ENCODE measurements around the gene DERL3. TPM values are rescaled to one million over a fixed set of nuclear protein-coding genes. Genes with fewer than 3 reads are reported as not detected.

Gene DERL3
- total RNA-seq, 1 experiment from 2014 or later: 1.0 TPM

- Histone ChIP-seq H3K4me3 (ENCODE audit: low read depth in 2 of 2, low read length in 2 of 2) (no peak overlapping the region), H3K9me3 (ENCODE audit: control insufficient read depth, insufficient read depth, low read depth, low read length) (no peaks in the 10 kb centered on the region), H3K4me1 (ENCODE audit: control insufficient read depth, insufficient read depth, low read length) (no peaks in the 10 kb centered on the region), H3K27me3 (ENCODE audit: control insufficient read depth, insufficient read depth, low read length) (no peaks in the 10 kb centered on the region), H3K27ac (ENCODE audit: low read length) (no peak overlapping the region), H3K36me3 (ENCODE audit: control insufficient read depth, insufficient read depth, low read length) (no peaks in the 10 kb centered on the region)
- no TSS peak for BruUV-seq (replicated peaks)
- POLR2A ChIA-PET: interaction anchor here (0.6 kb wide), 1 partner anchor 25 kb away, joined by 6 read pairs; no protein-coding TSS in a partner anchor
- in situ Hi-C loops (cut with HindIII; ENCODE audit: low pct_unique_long_range_greater_than_20kb, low sequenced_read_pairs): no loop called here
- TF ChIP-seq TCF7L2 (IDR thresholded peaks at IDR 0.05; ENCODE audit: low read depth, low read length) (no peak), REST (IDR thresholded peaks at IDR 0.05; ENCODE audit: insufficient read depth in 1 of 2, low read depth in 2 of 2, low read length in 1 of 2) (no peak), CTCF (IDR thresholded peaks at IDR 0.05) (no peak)
- DNase-seq (ENCODE audit: low read depth, low spot score) (no peak), ATAC-seq (no peak)
- CTCF ChIA-PET: no interaction called here
- intact Hi-C loops (cut with micrococcal nuclease; ENCODE audit: unreplicated experiment): no loop called here
Measured at GRCh38 chr22:23791738-23792645, 46.8 kb downstream of the DERL3 start.

- CTCF ChIA-PET: no interaction called here
- Histone ChIP-seq H3K27ac (ENCODE audit: low read length) (no peak overlapping the region), H3K4me1 (ENCODE audit: control insufficient read depth, insufficient read depth, low read length) (peaks cover 4% of the 10 kb centered on the region; the same call in 1 of the 2 replicates), H3K4me3 (ENCODE audit: low read depth in 2 of 2, low read length in 2 of 2) (no peak overlapping the region), H3K27me3 (ENCODE audit: control insufficient read depth, insufficient read depth, low read length) (no peaks in the 10 kb centered on the region), H3K9me3 (ENCODE audit: control insufficient read depth, insufficient read depth, low read depth, low read length) (no peaks in the 10 kb centered on the region), H3K36me3 (ENCODE audit: control insufficient read depth, insufficient read depth, low read length) (no peaks in the 10 kb centered on the region)
- no TSS peak for BruUV-seq (replicated peaks)
- in situ Hi-C loops (cut with HindIII; ENCODE audit: low pct_unique_long_range_greater_than_20kb, low sequenced_read_pairs): no loop called here
- intact Hi-C loops (cut with micrococcal nuclease; ENCODE audit: unreplicated experiment): no loop called here
- no peak for ATAC-seq
- DNase-seq (ENCODE audit: low read depth, low spot score): no peak
- TF ChIP-seq POLR2AphosphoS5 (IDR thresholded peaks at IDR 0.05; ENCODE audit: low read depth, low read length): no peak
- POLR2A ChIA-PET: no interaction called here
Measured at GRCh38 chr22:23790819-23791737, 47.7 kb downstream of the DERL3 start.
